ENCODE data around the gene SSBP2.

The SSBP2 gene

GRCh38 chr5:81577091-81577490 lies 173.8 kb downstream of the SSBP2 start:
- no peak for DNase-seq

GRCh38 chr5:81575924-81576323 lies 175.0 kb downstream of the SSBP2 start:
- DNase-seq: no peak

DNA sequence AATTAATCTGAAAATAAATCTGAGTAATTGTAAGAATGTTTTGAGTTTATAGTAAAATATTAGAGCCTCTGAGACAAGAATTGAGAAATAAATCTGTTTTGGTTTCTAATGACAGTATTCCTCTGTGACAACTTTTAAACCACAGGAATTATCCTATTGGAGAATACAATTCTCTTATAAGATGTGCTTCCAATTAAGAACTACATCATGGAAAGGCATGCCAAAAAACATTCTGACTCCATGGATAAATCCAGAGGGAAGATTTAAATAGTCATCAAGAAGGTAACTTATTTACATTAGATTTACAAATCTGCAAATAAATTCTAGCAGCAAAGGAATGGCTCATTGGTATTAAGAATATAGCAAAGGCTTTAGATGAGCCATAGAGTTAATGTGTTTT lies 178.7 kb downstream of the SSBP2 start:
- DNase-seq: no peak

DNA sequence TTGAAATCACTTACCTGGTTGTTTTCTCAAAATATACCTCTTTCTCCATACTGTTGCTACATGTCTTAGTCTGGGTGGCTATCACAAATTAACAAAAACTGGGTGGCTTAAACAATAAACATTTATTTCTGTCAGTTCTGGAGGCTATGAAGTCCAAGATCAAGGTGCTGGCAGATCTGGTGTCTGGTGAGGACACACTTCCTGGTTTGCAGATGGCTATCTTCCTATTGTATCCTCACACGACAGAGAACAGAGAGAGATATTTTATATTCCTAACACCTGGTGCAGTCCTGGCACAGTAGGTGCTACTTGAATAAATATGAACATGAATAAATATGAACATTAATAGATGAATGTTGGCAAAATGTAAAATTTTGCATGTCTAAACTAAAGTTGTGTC lies 192.7 kb downstream of the SSBP2 start:
- DNase-seq: no peak

DNA sequence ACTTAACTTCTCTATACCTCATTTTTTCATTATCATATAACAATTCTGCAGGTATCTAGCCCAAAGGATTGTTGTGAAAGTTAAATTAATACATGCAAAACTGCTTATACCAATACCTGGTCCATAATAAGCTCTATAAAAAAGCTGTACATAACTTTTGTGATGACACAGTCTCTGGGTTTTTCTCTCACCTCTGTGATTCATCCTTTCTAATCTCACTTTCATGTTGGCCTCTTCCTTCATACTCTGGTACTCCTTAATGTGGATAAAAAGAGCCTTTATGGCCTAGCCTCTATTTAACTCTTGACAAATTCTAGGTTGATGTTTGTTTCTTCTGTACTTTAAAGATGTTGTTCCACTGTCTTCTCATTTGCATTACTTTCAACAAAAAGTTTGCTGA lies 194.1 kb downstream of the SSBP2 start:
- no peak for DNase-seq

DNA sequence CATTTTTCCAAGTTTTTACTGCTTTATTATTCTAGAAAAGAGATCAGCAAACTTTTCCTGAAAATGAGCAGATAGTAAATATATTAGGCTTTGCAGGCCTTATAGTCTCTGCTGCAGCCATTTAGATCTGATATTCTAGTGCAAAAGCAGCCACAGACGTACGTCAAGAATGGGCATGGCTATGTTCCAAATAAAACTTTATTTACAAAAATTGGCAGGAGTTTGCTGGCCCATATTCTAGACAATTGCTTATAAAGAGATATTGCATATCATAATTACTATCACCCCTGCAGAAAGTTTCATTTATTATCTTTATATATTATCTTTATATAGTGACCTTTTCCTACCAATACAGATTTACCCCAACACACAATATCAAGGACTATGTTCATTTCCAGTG lies 195.0 kb downstream of the SSBP2 start:
- no peak for DNase-seq

DNA sequence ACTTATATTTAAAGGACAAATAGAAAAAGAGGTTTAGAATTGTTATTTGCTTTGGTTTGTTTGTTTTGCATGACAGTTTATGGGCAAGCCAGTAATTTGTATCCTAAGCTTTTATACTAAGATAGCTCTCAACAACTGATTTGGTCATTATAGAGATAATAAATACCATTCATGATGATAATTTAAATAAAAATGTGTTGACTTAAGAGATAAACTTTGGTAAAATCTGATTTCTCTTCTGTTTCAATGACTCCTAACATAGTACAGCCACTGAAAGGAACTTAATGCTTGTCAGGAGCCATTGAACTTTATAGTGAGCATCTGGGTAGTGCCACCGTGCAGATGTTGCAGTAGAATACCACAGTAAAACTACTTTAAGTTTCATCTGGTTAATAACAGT lies 196.2 kb downstream of the SSBP2 start:
- no peak for DNase-seq

GRCh38 chr5:81553567-81554212 lies 197.2 kb downstream of the SSBP2 start:
- no peak for DNase-seq

DNA sequence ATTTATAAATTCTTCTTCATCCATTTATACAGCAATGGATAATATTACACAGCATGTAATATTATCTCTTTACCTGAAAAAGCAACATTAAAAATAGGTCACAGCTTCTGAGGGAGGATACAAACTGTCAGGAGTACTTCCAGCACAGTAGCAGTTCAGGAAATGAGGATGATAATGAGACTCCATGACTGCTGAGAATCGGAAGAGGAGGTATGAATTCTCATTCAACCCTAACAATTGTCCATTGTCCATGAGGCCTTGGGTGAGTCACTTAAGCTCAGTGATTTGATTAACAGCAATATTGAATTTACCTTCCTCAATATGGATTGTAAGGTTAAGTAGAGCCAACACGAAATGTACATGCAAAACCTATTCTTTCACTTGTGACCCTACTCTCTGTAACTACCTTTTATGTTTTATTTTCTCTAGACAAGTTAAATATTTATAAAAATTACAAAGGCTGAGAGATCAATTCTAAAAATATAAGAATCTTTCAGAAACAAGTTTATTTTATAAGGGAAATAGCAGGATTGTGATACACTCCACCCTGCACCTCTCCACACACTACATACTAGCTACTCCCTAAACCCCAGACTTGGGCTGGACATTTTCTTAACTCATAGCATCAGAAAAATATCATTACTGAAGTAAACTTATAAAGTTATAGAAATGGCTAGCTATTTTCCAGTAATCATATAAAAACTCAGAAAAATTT lies 197.9 kb downstream of the SSBP2 start:
- no peak for DNase-seq

DNA sequence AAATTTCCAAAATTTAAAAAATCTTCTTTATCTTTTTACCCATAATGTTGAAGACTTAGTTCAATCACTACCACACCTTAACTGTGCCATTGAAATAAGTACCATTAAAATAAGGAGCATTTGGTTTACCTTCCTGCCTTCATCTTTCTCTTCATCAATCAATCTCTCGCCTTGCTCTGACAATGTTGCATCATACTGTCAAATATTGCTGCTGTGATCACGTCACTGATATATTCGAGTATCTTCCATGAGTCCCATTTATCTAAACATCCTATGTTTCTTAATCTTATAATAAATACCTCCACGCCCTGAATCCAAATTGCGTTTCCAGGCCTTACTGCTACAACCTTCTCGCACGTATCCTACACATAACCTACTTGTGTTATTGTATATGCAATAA lies 201.8 kb downstream of the SSBP2 start:
- DNase-seq: no peak

DNA sequence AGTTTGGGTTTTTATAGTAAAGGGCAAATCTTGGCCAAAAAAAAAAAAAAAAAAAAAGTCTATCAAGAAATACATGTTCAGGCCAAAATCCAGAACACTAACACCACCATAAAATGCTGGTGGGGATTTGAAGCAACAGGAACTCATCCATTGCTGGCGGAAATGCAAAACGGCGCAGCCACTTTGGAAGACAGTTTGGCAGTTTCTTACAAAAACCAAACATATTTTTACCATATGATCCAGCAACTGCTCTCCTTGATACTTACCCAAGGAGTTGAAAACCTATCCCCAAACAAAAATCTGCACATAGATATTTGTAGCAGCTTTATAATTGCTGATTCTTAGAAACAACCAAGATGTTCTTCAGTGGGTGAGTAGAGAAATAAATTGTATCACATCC lies 203.9 kb downstream of the SSBP2 start:
- no peak for DNase-seq

DNA sequence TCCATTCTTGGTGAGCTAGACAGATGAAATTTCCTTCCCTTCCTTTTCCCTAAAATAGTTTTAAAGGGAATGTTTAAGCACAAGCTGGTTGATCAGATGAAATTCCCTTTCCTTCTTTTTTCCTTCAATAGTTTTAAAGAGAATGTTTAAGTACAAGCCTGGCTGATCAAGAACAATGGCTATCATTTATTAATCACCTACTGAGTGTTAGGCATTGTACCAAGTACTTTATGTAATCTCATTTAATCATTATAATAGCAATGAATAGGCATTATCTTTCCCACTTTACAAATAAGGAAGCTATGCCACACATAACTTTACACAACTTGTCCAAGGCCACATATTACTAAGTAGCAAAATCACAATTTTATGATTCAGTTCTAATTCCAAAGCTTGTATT lies 205.0 kb downstream of the SSBP2 start:
- no peak for DNase-seq

DNA sequence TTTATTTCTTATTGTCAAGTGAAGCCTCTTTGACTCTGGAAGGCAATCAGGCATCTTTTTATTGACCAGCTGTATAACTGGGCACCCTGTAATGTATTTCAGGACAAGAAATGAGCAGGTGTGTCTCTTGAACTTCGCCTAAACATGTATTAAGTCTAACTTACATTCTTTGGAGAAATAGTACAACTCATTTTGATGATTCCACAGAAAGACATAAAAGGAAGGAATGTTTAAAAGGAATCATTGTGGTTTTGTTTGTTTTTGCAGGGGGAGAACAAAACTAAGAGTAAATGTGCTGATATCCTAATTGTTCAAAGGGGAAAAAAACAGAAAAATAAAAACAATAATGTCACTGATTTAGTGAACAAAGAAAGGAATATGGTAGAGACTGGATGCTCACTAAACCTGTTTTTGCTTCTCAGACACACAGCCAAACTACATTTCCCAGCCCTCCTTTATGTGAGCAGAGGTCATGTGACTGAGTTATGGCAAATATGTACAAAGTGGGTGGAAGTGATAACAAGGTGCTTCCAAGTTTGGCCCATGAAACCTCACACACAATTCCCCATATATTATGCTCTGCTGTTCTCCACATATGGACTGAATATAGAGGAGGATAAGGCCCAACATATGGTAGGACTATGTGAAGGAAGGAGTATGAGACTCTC lies 206.4 kb downstream of the SSBP2 start:
- DNase-seq: no peak

DNA sequence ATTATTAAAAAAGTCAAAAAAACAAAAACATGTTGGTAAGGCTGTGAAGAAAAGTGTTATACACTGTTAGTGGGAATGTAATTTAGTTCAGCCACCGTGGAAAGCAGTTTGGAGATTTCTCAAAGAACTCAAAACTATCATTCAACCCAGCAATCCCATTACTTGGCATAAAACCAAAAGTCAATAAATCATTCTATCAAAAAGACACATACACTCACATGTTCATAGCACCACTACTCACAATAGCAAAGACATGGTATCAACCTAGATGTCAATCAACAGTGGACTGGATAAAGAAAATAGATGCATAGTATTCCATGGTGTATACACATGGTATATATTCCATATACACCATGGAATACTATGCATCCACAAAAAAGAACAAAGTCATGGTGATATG lies 208.7 kb downstream of the SSBP2 start:
- DNase-seq: no peak

DNA sequence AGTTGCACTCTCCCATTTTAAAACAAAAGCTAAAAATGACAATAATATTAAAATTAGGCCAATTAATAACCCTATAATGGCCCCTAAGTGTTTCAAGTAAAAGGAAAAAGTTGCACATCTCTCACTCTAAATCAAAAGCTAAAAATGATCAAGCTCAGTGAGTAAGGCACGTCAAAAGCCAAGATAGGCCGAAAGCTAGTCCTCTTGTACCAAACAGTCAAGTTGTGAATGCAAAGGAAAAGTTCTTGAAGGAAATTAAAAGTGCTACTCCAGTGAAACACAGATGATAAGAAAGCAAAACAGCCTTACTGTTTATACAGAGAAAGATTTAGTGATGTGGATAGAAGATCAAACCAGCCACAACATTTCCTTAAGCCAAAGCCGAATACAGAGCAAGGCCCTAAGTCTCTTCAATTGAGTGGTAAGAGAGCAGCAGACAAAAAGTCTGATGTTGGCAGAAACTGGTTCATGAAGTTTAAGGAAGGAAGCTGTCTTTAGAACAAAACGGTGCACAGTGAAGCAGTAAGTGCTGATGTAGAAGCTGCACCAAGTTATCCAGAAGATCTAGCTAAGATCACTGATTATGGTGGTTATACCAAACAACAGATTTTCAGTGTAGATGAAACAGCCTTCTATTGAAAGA lies 212.9 kb downstream of the SSBP2 start:
- no peak for DNase-seq

- no peak for DNase-seq
Observed at GRCh38 chr5:81534441-81534840, 216.5 kb downstream of the SSBP2 start.

DNA sequence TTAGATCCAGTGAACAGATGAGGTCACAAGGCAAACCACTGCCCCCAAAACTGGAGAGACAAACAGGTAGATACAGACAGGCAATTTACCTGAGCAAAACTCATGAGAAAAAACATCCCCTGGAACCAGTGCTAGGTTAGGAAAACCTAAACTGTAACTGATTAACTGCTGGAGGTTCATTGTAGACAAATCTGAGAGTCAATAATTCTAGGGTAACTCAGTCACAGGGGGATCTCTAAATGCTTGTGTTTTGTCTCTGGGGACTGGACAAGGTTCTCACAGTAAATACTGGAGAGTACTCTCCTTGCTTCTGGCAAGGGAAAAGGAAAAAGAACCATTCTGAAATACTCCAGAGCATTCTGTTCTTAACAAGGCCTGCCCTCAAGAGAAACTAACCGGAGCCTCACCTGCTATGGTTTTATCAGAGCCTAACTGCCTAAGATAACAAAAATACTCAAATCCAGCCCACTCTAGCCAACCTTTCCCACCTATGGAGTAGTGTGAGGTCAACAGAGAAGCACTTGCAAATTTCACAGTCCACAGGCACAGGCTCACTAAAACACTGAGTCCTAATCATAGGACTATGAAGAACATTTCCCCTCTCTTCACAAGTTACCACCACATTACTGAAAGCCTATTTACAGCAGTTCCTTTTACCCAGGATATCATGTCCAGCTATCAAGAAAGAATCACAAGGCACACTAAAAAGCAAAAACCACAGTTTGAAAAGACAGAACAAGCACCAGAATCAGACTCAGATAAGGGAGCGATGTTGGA lies 217.1 kb downstream of the SSBP2 start:
- no peak for DNase-seq

GRCh38 chr5:81530919-81531318 lies 220.0 kb downstream of the SSBP2 start:
- no peak for DNase-seq

GRCh38 chr5:81525690-81526089 lies 225.2 kb downstream of the SSBP2 start:
- DNase-seq: no peak

- no peak for DNase-seq
Observed at GRCh38 chr5:81524015-81524414, 226.9 kb downstream of the SSBP2 start.

DNA sequence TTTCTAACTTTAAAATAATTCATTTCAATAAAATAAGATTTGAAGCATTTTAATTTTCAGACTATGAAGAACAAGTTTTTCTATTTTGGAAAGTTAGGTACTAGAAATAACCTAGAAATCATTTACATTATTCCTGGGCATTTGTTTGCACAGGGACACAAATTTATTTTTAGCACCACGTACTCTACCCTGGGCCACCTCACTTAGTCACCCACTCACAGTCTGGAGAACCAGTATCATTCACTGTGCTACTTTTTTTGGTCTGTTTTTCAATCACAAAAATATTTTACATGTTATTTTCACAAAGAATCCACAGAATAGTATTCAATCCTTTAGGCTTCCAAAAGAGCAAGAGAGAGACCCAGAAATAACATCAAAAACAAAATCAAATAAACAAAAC lies 228.3 kb downstream of the SSBP2 start:
- no peak for DNase-seq

DNA sequence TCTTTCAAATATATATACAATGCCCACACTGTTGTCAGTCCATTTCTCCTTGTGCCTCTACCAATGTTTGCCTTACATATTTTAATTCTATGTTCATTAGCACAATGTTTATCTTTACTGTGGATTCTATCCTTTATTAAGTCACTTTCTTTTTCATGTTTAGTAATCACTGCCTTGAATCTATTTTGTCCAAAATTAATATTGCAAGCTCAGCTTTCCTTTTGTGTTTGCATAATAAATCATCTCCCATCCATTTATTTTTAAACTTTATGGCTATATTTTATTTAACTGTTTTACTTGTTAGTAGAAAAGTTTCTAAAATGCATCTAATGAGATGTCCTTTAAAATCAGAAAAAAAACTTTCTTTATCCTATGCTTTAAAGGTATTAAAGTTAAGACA lies 230.1 kb downstream of the SSBP2 start:
- no peak for DNase-seq

Data from activated T-cell treated with anti-CD3 and anti-CD28 coated beads for 4 hours (primary cell).